Measurements from ENCODE around the gene YWHAB. TPM values are rescaled to one million over a fixed set of nuclear protein-coding genes. Genes with fewer than 3 reads are reported as not detected.

Gene YWHAB
- total and polyA plus RNA-seq, 10 of the 15 experiments (the other 5 are each of a cell fraction or from before 2014, with no cell fraction given): 63.5 to 323 (median 144) TPM

DNA sequence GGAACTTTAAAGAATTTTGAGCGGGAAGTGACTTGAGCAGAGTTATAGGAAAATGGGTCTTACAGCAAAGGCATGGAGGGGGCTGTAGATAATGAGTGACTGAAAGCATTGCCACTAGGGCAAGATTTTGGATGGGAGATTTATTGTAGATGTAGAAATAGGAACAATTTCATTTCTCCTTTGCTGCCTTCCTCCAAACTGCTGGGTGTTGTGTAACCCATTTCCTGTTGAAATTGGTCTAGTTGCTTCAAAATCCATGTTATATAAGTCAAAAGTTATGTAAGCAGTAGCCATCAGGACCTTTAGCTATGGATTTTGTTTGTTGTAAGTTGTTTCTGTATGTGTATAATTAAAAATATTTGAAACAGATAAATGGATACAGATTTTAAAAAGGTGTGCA lies 11.1 kb downstream of the YWHAB start (continued):
- TF ChIP-seq YY1 (IDR thresholded peaks at IDR 0.05; ENCODE audit: low read depth, low read length) (no peak), CBX3 (IDR thresholded peaks at IDR 0.05; ENCODE audit: borderline replicate concordance, low read depth) (no peak), SPI1 (IDR thresholded peaks at IDR 0.05; ENCODE audit: borderline replicate concordance, insufficient read depth, low read depth, low read length) (no peak)
- TF ChIP-seq, protein P1, sequence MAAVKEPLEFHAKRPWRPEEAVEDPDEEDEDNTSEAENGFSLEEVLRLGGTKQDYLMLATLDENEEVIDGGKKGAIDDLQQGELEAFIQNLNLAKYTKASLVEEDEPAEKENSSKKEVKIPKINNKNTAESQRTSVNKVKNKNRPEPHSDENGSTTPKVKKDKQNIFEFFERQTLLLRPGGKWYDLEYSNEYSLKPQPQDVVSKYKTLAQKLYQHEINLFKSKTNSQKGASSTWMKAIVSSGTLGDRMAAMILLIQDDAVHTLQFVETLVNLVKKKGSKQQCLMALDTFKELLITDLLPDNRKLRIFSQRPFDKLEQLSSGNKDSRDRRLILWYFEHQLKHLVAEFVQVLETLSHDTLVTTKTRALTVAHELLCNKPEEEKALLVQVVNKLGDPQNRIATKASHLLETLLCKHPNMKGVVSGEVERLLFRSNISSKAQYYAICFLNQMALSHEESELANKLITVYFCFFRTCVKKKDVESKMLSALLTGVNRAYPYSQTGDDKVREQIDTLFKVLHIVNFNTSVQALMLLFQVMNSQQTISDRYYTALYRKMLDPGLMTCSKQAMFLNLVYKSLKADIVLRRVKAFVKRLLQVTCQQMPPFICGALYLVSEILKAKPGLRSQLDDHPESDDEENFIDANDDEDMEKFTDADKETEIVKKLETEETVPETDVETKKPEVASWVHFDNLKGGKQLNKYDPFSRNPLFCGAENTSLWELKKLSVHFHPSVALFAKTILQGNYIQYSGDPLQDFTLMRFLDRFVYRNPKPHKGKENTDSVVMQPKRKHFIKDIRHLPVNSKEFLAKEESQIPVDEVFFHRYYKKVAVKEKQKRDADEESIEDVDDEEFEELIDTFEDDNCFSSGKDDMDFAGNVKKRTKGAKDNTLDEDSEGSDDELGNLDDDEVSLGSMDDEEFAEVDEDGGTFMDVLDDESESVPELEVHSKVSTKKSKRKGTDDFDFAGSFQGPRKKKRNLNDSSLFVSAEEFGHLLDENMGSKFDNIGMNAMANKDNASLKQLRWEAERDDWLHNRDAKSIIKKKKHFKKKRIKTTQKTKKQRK (IDR thresholded peaks at IDR 0.05; ENCODE audit: low read depth, low read length): no peak

DNA sequence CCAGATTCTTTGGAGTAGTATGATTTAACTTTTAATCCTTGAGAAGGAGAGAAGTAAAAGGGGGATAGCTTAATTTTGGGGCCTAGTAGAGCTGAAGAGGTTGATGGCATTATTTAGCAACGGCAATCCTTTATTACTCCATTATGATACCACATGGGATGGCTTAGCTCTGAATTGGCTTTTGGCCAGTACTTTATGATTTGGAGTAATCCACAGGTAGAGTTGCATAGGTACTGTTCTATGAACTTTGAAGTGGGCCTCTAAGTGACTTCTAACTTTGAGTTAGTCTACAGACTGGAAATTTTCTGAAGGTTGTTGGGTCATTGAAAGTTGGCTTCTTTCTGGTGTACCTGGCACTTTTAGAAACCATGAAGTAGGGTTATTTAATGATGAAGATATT lies 11.6 kb downstream of the YWHAB start:
- FAIRE-seq: no peak
- Histone ChIP-seq H3K36me3 (ENCODE audit: control insufficient read depth in 2 of 2, insufficient read depth in 2 of 2, low read length in 1 of 2) (peaks cover 4 to 23% of the 10 kb centered on the region in 2 experiments), H3K9me3 (replicated peaks; ENCODE audit: control insufficient read depth, insufficient read depth, low read length) (no peaks in the 10 kb centered on the region), H2AFZ (ENCODE audit: control insufficient read depth, low read depth, low read length) (no peak overlapping the region), H4K20me1 (ENCODE audit: control insufficient read depth, insufficient read depth) (peaks cover 17% of the 10 kb centered on the region; the same call in 1 of the 2 replicates), H3K79me2 (ENCODE audit: control insufficient read depth, insufficient read depth, low read length) (peaks cover 85% of the 10 kb centered on the region), H3K9ac (ENCODE audit: control insufficient read depth, insufficient read depth, low read length) (no peak overlapping the region), H3K27ac (ENCODE audit: control insufficient read depth, insufficient read depth) (no peak overlapping the region), H3K27me3 (replicated peaks in 1 of 2; ENCODE audit: control insufficient read depth in 2 of 2, insufficient read depth in 2 of 2, low read length in 1 of 2) (no peaks in the 10 kb centered on the region), H3K4me3 (no peak overlapping the region), H3K4me2 (ENCODE audit: control insufficient read depth, insufficient read depth) (no peak overlapping the region), H3K4me1 (ENCODE audit: control insufficient read depth, insufficient read depth, low read length) (peaks cover 18% of the 10 kb centered on the region)
- 95% methylated on average over 1 of the region's 1 CpG for WGBS (ENCODE audit: insufficient coverage, insufficient replicate concordance, low lambda C conversion rate, missing lambda C conversion rate)
- ChIA-PET POLR2A (interaction anchor here (0.8 to 2.1 kb wide), 2 partner anchors 9 to 11 kb away, joined by 4 to 5 read pairs; no protein-coding TSS in a partner anchor), SMC1A (ENCODE audit: uncharacterized antibody, unreplicated experiment) (interaction anchor here (1.3 to 3.9 kb wide), 2 partner anchors 9 to 12 kb away, joined by 9 to 10 read pairs; partner anchors contain the start of gene PABPC1L), CTCF (interaction anchor here (0.6 to 1.7 kb wide), 4 partner anchors 9 to 785 kb away, joined by 3 to 7 read pairs (median 4); no protein-coding TSS in a partner anchor), RAD21 (ENCODE audit: unreplicated experiment) (no interaction called here)
- in situ Hi-C loops (cut with MboI) (no loop called here), intact Hi-C loops (cut with micrococcal nuclease; ENCODE audit: unreplicated experiment) (no loop called here)
- no peak for DNase-seq (ENCODE audit: low read depth, low spot score)
- BruUV-seq (replicated peaks): no TSS peak
- ATAC-seq: no peak
- TF ChIP-seq, protein P2, sequence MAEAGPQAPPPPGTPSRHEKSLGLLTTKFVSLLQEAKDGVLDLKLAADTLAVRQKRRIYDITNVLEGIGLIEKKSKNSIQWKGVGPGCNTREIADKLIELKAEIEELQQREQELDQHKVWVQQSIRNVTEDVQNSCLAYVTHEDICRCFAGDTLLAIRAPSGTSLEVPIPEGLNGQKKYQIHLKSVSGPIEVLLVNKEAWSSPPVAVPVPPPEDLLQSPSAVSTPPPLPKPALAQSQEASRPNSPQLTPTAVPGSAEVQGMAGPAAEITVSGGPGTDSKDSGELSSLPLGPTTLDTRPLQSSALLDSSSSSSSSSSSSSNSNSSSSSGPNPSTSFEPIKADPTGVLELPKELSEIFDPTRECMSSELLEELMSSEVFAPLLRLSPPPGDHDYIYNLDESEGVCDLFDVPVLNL (IDR thresholded peaks at IDR 0.05; ENCODE audit: low read depth, low read length): no peak
- TF ChIP-seq STAT3 (IDR thresholded peaks at IDR 0.05; ENCODE audit: low read depth, low read length) (no peak), ZNF274 (IDR thresholded peaks at IDR 0.05; ENCODE audit: insufficient read depth, insufficient read length) (no peak), SRF (IDR thresholded peaks at IDR 0.05; ENCODE audit: low read depth in 2 of 2, low read length in 2 of 2) (no peak), SUZ12 (IDR thresholded peaks at IDR 0.05; ENCODE audit: unreplicated experiment) (no peak)
- TF ChIP-seq, protein P3, sequence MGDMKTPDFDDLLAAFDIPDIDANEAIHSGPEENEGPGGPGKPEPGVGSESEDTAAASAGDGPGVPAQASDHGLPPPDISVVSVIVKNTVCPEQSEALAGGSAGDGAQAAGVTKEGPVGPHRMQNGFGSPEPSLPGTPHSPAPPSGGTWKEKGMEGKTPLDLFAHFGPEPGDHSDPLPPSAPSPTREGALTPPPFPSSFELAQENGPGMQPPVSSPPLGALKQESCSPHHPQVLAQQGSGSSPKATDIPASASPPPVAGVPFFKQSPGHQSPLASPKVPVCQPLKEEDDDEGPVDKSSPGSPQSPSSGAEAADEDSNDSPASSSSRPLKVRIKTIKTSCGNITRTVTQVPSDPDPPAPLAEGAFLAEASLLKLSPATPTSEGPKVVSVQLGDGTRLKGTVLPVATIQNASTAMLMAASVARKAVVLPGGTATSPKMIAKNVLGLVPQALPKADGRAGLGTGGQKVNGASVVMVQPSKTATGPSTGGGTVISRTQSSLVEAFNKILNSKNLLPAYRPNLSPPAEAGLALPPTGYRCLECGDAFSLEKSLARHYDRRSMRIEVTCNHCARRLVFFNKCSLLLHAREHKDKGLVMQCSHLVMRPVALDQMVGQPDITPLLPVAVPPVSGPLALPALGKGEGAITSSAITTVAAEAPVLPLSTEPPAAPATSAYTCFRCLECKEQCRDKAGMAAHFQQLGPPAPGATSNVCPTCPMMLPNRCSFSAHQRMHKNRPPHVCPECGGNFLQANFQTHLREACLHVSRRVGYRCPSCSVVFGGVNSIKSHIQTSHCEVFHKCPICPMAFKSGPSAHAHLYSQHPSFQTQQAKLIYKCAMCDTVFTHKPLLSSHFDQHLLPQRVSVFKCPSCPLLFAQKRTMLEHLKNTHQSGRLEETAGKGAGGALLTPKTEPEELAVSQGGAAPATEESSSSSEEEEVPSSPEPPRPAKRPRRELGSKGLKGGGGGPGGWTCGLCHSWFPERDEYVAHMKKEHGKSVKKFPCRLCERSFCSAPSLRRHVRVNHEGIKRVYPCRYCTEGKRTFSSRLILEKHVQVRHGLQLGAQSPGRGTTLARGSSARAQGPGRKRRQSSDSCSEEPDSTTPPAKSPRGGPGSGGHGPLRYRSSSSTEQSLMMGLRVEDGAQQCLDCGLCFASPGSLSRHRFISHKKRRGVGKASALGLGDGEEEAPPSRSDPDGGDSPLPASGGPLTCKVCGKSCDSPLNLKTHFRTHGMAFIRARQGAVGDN (IDR thresholded peaks at IDR 0.05): no peak
- TF ChIP-seq, protein P4, sequence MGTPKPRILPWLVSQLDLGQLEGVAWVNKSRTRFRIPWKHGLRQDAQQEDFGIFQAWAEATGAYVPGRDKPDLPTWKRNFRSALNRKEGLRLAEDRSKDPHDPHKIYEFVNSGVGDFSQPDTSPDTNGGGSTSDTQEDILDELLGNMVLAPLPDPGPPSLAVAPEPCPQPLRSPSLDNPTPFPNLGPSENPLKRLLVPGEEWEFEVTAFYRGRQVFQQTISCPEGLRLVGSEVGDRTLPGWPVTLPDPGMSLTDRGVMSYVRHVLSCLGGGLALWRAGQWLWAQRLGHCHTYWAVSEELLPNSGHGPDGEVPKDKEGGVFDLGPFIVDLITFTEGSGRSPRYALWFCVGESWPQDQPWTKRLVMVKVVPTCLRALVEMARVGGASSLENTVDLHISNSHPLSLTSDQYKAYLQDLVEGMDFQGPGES (IDR thresholded peaks at IDR 0.05): no peak
